Prostate gland (tissue), 2 donors: ENCODE data around the gene PITX1.

Source experiments
- CTCF ChIP-seq, 4 experiments: fragments of 200-600 bp in 2 of 4; fragments of 450-650 bp in 2 of 4; sonication (generic) in 2 of 4; IDR thresholded peaks; 1 replicate in 3 of 4; 2 replicates in 1 of 4; pipeline ENCODE4 v1.5.1; 2016 to 2019; ENCODE audit warnings: antibody characterized with exemption in 4 of 4, mild to moderate bottlenecking in 2 of 4, moderate library complexity in 2 of 4
- POLR2A ChIP-seq: fragments of 450-650 bp; IDR thresholded peaks from one replicate; pipeline ENCODE4 v1.6.1; 2016; ENCODE audit warnings: antibody characterized with exemption, mild to moderate bottlenecking
- POLR2AphosphoS5 ChIP-seq: sonication (generic); formaldehyde crosslinking; IDR thresholded peaks from one replicate; pipeline ENCODE4 v1.6.1; 2017; ENCODE audit warnings: antibody characterized with exemption

GRCh38 chr5:135024956-135025729 is 8.9 kb downstream of the PITX1 start:
- no peak for TF ChIP-seq CTCF (IDR thresholded peaks at IDR 0.05)
- no peak for TF ChIP-seq POLR2AphosphoS5
- TF ChIP-seq POLR2A, result no peak
